Measurements from ENCODE around the gene GFM1. TPM values are rescaled to one million over a fixed set of nuclear protein-coding genes. Genes with fewer than 3 reads are reported as not detected.
A peak's percentile ranks its signal among the peaks of the same experiment; 100 is the strongest.

GFM1 gene
- total RNA-seq, 1 experiment from 2014 or later, result 44.5 TPM

DNA sequence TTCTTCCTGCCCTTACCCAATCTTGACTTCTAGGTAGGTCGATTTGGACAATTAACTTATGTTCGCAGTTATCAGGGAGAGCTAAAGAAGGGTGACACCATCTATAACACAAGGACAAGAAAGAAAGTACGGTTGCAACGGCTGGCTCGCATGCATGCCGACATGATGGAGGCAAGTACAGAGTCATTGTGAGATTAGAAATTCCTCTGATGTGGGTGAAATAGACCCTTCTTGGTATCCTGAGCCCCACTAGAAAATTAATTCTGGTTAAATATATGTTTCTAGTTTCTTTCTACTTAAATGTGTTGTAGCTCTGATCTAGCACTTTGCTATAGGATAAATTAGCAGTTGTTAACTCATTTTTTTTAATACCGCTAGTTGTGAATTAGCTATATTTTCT, 14.6 kb downstream of the GFM1 start:
- no peaks in the 10 kb centered on the region for H3K27me3 Mint-ChIP-seq (ENCODE audit: low read depth)
- DNase-seq (ENCODE audit: low spot score) (no peak), ATAC-seq (no peak)
- CTCF ChIA-PET, result interaction anchor here (0.9 to 2.8 kb wide), 8 partner anchors 9 to 602 kb away, joined by 3 to 25 read pairs (median 5); partner anchors contain the start of genes GFM1 and LXN
- H3K36me3 Mint-ChIP-seq, result peaks cover 26% of the 10 kb centered on the region
- TF ChIP-seq ZNF416 (CRISPR knock-in tag; IDR thresholded peaks at IDR 0.05) (no peak), NFATC4 (CRISPR knock-in tag; IDR thresholded peaks at IDR 0.05) (no peak), NFE2L1 (CRISPR knock-in tag; IDR thresholded peaks at IDR 0.05) (no peak), FOXP1 (CRISPR knock-in tag; IDR thresholded peaks at IDR 0.05; ENCODE audit: borderline replicate concordance) (no peak), CREM (CRISPR knock-in tag; IDR thresholded peaks at IDR 0.05) (no peak)
- TF ChIP-seq, protein P1, sequence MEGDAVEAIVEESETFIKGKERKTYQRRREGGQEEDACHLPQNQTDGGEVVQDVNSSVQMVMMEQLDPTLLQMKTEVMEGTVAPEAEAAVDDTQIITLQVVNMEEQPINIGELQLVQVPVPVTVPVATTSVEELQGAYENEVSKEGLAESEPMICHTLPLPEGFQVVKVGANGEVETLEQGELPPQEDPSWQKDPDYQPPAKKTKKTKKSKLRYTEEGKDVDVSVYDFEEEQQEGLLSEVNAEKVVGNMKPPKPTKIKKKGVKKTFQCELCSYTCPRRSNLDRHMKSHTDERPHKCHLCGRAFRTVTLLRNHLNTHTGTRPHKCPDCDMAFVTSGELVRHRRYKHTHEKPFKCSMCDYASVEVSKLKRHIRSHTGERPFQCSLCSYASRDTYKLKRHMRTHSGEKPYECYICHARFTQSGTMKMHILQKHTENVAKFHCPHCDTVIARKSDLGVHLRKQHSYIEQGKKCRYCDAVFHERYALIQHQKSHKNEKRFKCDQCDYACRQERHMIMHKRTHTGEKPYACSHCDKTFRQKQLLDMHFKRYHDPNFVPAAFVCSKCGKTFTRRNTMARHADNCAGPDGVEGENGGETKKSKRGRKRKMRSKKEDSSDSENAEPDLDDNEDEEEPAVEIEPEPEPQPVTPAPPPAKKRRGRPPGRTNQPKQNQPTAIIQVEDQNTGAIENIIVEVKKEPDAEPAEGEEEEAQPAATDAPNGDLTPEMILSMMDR (IDR thresholded peaks at IDR 0.05), result no peak
- TF ChIP-seq, protein P2, sequence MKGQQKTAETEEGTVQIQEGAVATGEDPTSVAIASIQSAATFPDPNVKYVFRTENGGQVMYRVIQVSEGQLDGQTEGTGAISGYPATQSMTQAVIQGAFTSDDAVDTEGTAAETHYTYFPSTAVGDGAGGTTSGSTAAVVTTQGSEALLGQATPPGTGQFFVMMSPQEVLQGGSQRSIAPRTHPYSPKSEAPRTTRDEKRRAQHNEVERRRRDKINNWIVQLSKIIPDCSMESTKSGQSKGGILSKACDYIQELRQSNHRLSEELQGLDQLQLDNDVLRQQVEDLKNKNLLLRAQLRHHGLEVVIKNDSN (CRISPR knock-in tag; IDR thresholded peaks at IDR 0.05), result no peak
- TF ChIP-seq, protein P3, sequence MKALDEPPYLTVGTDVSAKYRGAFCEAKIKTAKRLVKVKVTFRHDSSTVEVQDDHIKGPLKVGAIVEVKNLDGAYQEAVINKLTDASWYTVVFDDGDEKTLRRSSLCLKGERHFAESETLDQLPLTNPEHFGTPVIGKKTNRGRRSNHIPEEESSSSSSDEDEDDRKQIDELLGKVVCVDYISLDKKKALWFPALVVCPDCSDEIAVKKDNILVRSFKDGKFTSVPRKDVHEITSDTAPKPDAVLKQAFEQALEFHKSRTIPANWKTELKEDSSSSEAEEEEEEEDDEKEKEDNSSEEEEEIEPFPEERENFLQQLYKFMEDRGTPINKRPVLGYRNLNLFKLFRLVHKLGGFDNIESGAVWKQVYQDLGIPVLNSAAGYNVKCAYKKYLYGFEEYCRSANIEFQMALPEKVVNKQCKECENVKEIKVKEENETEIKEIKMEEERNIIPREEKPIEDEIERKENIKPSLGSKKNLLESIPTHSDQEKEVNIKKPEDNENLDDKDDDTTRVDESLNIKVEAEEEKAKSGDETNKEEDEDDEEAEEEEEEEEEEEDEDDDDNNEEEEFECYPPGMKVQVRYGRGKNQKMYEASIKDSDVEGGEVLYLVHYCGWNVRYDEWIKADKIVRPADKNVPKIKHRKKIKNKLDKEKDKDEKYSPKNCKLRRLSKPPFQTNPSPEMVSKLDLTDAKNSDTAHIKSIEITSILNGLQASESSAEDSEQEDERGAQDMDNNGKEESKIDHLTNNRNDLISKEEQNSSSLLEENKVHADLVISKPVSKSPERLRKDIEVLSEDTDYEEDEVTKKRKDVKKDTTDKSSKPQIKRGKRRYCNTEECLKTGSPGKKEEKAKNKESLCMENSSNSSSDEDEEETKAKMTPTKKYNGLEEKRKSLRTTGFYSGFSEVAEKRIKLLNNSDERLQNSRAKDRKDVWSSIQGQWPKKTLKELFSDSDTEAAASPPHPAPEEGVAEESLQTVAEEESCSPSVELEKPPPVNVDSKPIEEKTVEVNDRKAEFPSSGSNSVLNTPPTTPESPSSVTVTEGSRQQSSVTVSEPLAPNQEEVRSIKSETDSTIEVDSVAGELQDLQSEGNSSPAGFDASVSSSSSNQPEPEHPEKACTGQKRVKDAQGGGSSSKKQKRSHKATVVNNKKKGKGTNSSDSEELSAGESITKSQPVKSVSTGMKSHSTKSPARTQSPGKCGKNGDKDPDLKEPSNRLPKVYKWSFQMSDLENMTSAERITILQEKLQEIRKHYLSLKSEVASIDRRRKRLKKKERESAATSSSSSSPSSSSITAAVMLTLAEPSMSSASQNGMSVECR (CRISPR knock-in tag; IDR thresholded peaks at IDR 0.05; ENCODE audit: borderline replicate concordance), result no peak
- TF ChIP-seq, protein P4, sequence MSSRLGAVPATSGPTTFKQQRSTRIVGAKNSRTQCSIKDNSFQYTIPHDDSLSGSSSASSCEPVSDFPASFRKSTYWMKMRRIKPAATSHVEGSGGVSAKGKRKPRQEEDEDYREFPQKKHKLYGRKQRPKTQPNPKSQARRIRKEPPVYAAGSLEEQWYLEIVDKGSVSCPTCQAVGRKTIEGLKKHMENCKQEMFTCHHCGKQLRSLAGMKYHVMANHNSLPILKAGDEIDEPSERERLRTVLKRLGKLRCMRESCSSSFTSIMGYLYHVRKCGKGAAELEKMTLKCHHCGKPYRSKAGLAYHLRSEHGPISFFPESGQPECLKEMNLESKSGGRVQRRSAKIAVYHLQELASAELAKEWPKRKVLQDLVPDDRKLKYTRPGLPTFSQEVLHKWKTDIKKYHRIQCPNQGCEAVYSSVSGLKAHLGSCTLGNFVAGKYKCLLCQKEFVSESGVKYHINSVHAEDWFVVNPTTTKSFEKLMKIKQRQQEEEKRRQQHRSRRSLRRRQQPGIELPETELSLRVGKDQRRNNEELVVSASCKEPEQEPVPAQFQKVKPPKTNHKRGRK (CRISPR knock-in tag; IDR thresholded peaks at IDR 0.05; ENCODE audit: borderline replicate concordance), result no peak
- TF ChIP-seq, protein P5, sequence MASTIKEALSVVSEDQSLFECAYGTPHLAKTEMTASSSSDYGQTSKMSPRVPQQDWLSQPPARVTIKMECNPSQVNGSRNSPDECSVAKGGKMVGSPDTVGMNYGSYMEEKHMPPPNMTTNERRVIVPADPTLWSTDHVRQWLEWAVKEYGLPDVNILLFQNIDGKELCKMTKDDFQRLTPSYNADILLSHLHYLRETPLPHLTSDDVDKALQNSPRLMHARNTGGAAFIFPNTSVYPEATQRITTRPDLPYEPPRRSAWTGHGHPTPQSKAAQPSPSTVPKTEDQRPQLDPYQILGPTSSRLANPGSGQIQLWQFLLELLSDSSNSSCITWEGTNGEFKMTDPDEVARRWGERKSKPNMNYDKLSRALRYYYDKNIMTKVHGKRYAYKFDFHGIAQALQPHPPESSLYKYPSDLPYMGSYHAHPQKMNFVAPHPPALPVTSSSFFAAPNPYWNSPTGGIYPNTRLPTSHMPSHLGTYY (CRISPR knock-in tag; IDR thresholded peaks at IDR 0.05), result no peak
- no peaks in the 10 kb centered on the region for H3K4me1 Mint-ChIP-seq
- H3K9me3 Mint-ChIP-seq, result no peaks in the 10 kb centered on the region
- POLR2A ChIA-PET, result no interaction called here
- no peak overlapping the region for H3K4me3 Mint-ChIP-seq
- H3K27ac Mint-ChIP-seq, result no peak overlapping the region

DNA sequence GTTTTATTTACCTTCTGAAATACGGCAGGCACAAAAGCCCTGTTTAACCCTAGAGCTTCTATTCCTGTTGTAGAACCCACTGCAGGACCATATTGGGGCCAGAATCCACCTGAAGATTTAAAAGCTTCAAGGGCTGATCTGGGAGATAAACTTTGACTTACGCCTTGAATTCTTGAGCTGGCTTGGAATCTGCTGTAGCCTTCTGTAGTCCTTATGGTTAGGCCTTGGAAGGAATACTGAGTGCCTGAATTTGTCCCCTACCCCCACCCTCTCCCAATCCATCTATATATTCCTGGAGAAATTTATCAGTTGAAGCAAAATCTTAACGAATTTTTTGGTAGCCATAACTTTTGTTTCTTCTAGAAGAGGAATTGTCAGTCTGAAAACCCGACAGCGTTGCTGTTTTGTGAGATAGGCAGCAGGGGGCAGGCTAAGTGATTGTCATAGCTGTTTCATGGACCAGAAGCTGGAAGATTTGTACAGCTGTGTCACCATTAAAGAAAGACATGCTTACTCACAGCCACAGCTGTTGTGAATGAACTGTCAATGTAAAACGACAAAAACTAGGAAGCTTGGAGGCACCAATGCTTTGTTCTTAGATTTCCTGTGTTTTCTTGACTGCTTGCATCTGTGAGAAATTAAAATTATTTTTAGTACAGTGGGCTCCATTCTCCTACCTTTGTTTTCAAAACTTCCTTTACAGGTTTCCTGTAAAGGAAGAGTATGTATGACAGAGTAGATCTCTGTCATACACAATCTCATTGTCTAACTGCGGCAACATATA, 15.3 kb downstream of the GFM1 start:
- no peak overlapping the region for H3K4me3 Mint-ChIP-seq
- no peak overlapping the region for H3K27ac Mint-ChIP-seq
- H3K27me3 Mint-ChIP-seq (ENCODE audit: low read depth), result no peaks in the 10 kb centered on the region
- TF ChIP-seq ZNF263 (CRISPR knock-in tag; IDR thresholded peaks at IDR 0.05; ENCODE audit: low read depth) (no peak), NR3C1 (CRISPR knock-in tag; conservative IDR thresholded peaks at IDR 0.05; ENCODE audit: low read depth) (no peak)
- TF ChIP-seq, protein P1 (IDR thresholded peaks at IDR 0.05), result 0 out of 2 replicates have a peak, but pooled peaks have one; percentile 19
- TF ChIP-seq, protein P6, sequence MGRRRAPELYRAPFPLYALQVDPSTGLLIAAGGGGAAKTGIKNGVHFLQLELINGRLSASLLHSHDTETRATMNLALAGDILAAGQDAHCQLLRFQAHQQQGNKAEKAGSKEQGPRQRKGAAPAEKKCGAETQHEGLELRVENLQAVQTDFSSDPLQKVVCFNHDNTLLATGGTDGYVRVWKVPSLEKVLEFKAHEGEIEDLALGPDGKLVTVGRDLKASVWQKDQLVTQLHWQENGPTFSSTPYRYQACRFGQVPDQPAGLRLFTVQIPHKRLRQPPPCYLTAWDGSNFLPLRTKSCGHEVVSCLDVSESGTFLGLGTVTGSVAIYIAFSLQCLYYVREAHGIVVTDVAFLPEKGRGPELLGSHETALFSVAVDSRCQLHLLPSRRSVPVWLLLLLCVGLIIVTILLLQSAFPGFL (CRISPR knock-in tag; IDR thresholded peaks at IDR 0.05; ENCODE audit: borderline replicate concordance), result no peak
- TF ChIP-seq, protein P7, sequence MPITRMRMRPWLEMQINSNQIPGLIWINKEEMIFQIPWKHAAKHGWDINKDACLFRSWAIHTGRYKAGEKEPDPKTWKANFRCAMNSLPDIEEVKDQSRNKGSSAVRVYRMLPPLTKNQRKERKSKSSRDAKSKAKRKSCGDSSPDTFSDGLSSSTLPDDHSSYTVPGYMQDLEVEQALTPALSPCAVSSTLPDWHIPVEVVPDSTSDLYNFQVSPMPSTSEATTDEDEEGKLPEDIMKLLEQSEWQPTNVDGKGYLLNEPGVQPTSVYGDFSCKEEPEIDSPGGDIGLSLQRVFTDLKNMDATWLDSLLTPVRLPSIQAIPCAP (CRISPR knock-in tag; IDR thresholded peaks at IDR 0.05), result no peak
- peaks cover 26% of the 10 kb centered on the region for H3K36me3 Mint-ChIP-seq
- POLR2A ChIA-PET, result no interaction called here
- H3K4me1 Mint-ChIP-seq, result no peaks in the 10 kb centered on the region
- no peaks in the 10 kb centered on the region for H3K9me3 Mint-ChIP-seq
- DNase-seq (ENCODE audit: low spot score) (peak; percentile 49), ATAC-seq (peak; percentile 68)
- CTCF ChIA-PET, result interaction anchor here (0.5 to 2.8 kb wide), 20 partner anchors 9 to 601 kb away, joined by 3 to 25 read pairs (median 4); partner anchors contain the start of genes GFM1, LXN, MFSD1 and MLF1
